SU-DHL-6 (cell line): ENCODE measurements around the gene SETD5.
"Not testable (repeated sequence)": the region's sequence is repeated elsewhere in the genome, so short reads cannot be mapped to it uniquely, and the experiment has no call there.

Experiments
- H2AFZ ChIP-seq: fragments of 200-600 bp; sonication (generic); 2 replicates; pipeline ENCODE4 v1.6.1; 2014; ENCODE audit warnings: low read depth, mild to moderate bottlenecking, moderate library complexity, mixed read lengths, antibody characterized with exemption, low read length; ENCODE audit not compliant: severe bottlenecking
- H3F3A ChIP-seq: fragments of 200-600 bp; shearing (Covaris generic); 2 replicates; pipeline ENCODE4 v1.6.0; 2016; ENCODE audit warnings: antibody characterized with exemption, mild to moderate bottlenecking; ENCODE audit not compliant: insufficient read depth
- H3K27ac ChIP-seq: fragments of 200-600 bp; sonication (generic); 2 replicates; pipeline ENCODE4 v1.5.1; 2016; ENCODE audit warnings: low read depth, mild to moderate bottlenecking, low read length, moderate library complexity, mixed read lengths
- H3K27me3 ChIP-seq: fragments of 200-600 bp; sonication (generic), shearing (Covaris generic); 2 replicates; pipeline ENCODE4 v1.6.0; 2014; ENCODE audit warnings: mild to moderate bottlenecking, low read length
- H3K36me3 ChIP-seq: fragments of 200-600 bp; sonication (generic); 2 replicates; pipeline ENCODE4 v1.6.1; 2014; ENCODE audit warnings: mild to moderate bottlenecking, low read length, mixed read lengths
- H3K4me2 ChIP-seq: fragments of 300-600, 200-600 bp; shearing (Covaris generic), sonication (generic); 2 replicates; pipeline ENCODE4 v1.6.0; 2014; ENCODE audit warnings: low read length, low read depth, mild to moderate bottlenecking; ENCODE audit not compliant: poor library complexity, severe bottlenecking
- H3K4me3 ChIP-seq: fragments of 200-600 bp; sonication (generic); 2 replicates; pipeline ENCODE4 v1.5.1; 2014; ENCODE audit warnings: antibody characterized with exemption, low read length, mild to moderate bottlenecking, mixed read lengths; ENCODE audit not compliant: insufficient read depth, poor library complexity, severe bottlenecking
- H3K79me2 ChIP-seq: fragments of 200-600 bp; sonication (generic); 2 replicates; pipeline ENCODE4 v1.6.1; 2014; ENCODE audit warnings: mild to moderate bottlenecking, low read length, moderate library complexity; ENCODE audit not compliant: insufficient read depth
- H3K9ac ChIP-seq: fragments of 200-600 bp; sonication (generic); 2 replicates; pipeline ENCODE4 v1.7.0; 2014; ENCODE audit warnings: mild to moderate bottlenecking, low read length
- H3K9me2 ChIP-seq: fragments of 200-600 bp; sonication (generic); replicated peaks from 2 replicates; pipeline ENCODE4 v1.6.1; 2014; ENCODE audit warnings: low read length; ENCODE audit not compliant: insufficient read depth
- H3K9me3 ChIP-seq: fragments of 200-600 bp; sonication (generic); 2 replicates; pipeline ENCODE4 v1.6.1; 2014; ENCODE audit warnings: low read length, mixed read lengths; ENCODE audit not compliant: insufficient read depth
- H4K20me1 ChIP-seq: fragments of 200-600 bp; sonication (generic); 2 replicates; pipeline ENCODE4 v1.6.1; 2014; ENCODE audit warnings: low read depth, mild to moderate bottlenecking, antibody characterized with exemption, low read length, moderate library complexity, mixed read lengths
- CTCF ChIP-seq: fragments of 200-600 bp; sonication (generic); IDR thresholded peaks from one replicate; pipeline ENCODE4 v1.5.1; 2017; ENCODE audit warnings: antibody characterized with exemption, mild to moderate bottlenecking, low read length, moderate library complexity; ENCODE audit not compliant: insufficient read depth, poor library complexity, severe bottlenecking
- EZH2phosphoT487 ChIP-seq: fragments of 200-600 bp; sonication (generic), shearing (Covaris generic); conservative IDR thresholded peaks from 2 replicates; pipeline ENCODE4 v1.6.1; 2018; ENCODE audit warnings: mild to moderate bottlenecking, antibody characterized with exemption, low read length, moderate library complexity, mixed read lengths

SETD5 gene

GRCh38 chr3:9476935-9477334 is 79.5 kb downstream of the SETD5 start:
- H3F3A ChIP-seq = no peaks in the 10 kb centered on the region
- no peaks in the 10 kb centered on the region for H4K20me1 ChIP-seq

GRCh38 chr3:9480265-9480664 is 82.8 kb downstream of the SETD5 start:
- Histone ChIP-seq H3F3A (peaks cover 4% of the 10 kb centered on the region; the same call in 1 of the 2 replicates), H3K9ac (no peak overlapping the region), H2AFZ (no peak overlapping the region), H3K79me2 (no peaks in the 10 kb centered on the region), H3K27ac (no peak overlapping the region), H3K9me3 (no peaks in the 10 kb centered on the region), H3K9me2 (no peaks in the 10 kb centered on the region), H3K36me3 (peaks cover 30% of the 10 kb centered on the region), H3K27me3 (no peaks in the 10 kb centered on the region), H4K20me1 (no peaks in the 10 kb centered on the region), H3K4me2 (no peak overlapping the region), H3K4me3 (no peak overlapping the region)
- TF ChIP-seq CTCF = no peak
- TF ChIP-seq EZH2phosphoT487 = no peak

More at GRCh38 chr3:9476935-9477334, 79.5 kb downstream of the SETD5 start:
- TF ChIP-seq CTCF (no peak), EZH2phosphoT487 (no peak)
- H3K9me3 ChIP-seq = no peaks in the 10 kb centered on the region
- H3K4me3 ChIP-seq = no peak overlapping the region
- no peaks in the 10 kb centered on the region for H3K9me2 ChIP-seq
- H3K27me3 ChIP-seq = no peaks in the 10 kb centered on the region
- peaks cover 52% of the 10 kb centered on the region for H3K36me3 ChIP-seq
- no peak overlapping the region for H2AFZ ChIP-seq
- H3K27ac ChIP-seq = no peak overlapping the region
- no peak overlapping the region for H3K4me2 ChIP-seq
- H3K79me2 ChIP-seq = no peaks in the 10 kb centered on the region; the same call in 1 of the 2 replicates
- no peak overlapping the region for H3K9ac ChIP-seq

- Histone ChIP-seq H3K4me2 (no peak overlapping the region), H3F3A (peaks cover 7% of the 10 kb centered on the region; the same call in 1 of the 2 replicates), H2AFZ (no peak overlapping the region), H3K4me3 (no peak overlapping the region), H3K27me3 (no peaks in the 10 kb centered on the region), H3K79me2 (no peaks in the 10 kb centered on the region), H3K9ac (no peak overlapping the region), H3K27ac (no peak overlapping the region), H3K36me3 (peaks cover 8% of the 10 kb centered on the region), H3K9me3 (no peaks in the 10 kb centered on the region), H3K9me2 (no peaks in the 10 kb centered on the region), H4K20me1 (no peaks in the 10 kb centered on the region)
- TF ChIP-seq CTCF (no peak), EZH2phosphoT487 (no peak)
Observed at GRCh38 chr3:9485248-9485647, 87.8 kb downstream of the SETD5 start.

GRCh38 chr3:9491506-9491905 is 94.1 kb downstream of the SETD5 start:
- H3K27me3 ChIP-seq = no peaks in the 10 kb centered on the region
- H4K20me1 ChIP-seq = no peaks in the 10 kb centered on the region
- no peaks in the 10 kb centered on the region for H3K9me3 ChIP-seq
- H3K4me3 ChIP-seq = no peak overlapping the region
- H3K9ac ChIP-seq = no peak overlapping the region
- TF ChIP-seq EZH2phosphoT487 (no peak), CTCF (no peak)
- no peaks in the 10 kb centered on the region for H3K9me2 ChIP-seq
- H3K36me3 ChIP-seq = no peaks in the 10 kb centered on the region
- H3K4me2 ChIP-seq = no peak overlapping the region
- H3F3A ChIP-seq = peaks cover 6% of the 10 kb centered on the region; the same call in 1 of the 2 replicates
- H2AFZ ChIP-seq = no peak overlapping the region
- no peaks in the 10 kb centered on the region for H3K79me2 ChIP-seq
- H3K27ac ChIP-seq = no peak overlapping the region

GRCh38 chr3:9494036-9494435 is 96.6 kb downstream of the SETD5 start:
- H3K4me2 ChIP-seq, H3F3A ChIP-seq, H2AFZ ChIP-seq, H3K4me3 ChIP-seq, H3K9me3 ChIP-seq, H3K27ac ChIP-seq, H3K9ac ChIP-seq, H3K9me2 ChIP-seq, H3K79me2 ChIP-seq, H3K27me3 ChIP-seq, H4K20me1 ChIP-seq, H3K36me3 ChIP-seq: not testable (repeated sequence)
